ENCODE measurements around the gene STX4. TPM values are rescaled to one million over a fixed set of nuclear protein-coding genes. Genes with fewer than 3 reads are reported as not detected.

The STX4 gene
- total and polyA plus RNA-seq, 4 donors: 11.4 to 22.1 (median 17.4) TPM

DNA sequence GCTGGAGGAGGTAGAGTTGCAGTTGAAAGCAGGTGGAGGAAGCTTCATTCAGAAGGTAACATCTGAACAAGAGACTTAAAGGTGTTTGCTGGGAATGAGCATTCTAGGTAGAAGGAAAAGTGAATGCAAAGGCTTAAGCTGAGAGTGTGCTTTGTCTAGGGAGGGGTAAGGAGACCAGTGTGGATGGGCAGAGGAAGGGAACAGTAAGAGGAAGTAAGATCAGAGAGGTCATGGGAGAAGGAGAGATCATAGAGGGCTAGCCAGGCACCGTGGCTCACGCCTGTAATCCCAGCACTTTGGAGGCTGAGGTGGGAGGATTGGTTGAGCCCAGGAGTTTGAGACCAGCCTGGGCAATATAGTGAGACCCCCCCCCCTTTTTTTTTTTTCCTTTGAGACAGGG is 3.3 kb downstream of the STX4 start:
- no peak for TF ChIP-seq FOXA1 (IDR thresholded peaks at IDR 0.05)
- Histone ChIP-seq H3K27ac (ENCODE audit: low read depth in 1 of 2, low read length in 2 of 2) (no peak overlapping the region), H3K9ac (ENCODE audit: low read depth in 1 of 2, low read length in 2 of 2) (no peak overlapping the region), H3K36me3 (ENCODE audit: control insufficient read depth in 4 of 4, insufficient read depth in 3 of 4, low read depth in 1 of 4, low read length in 3 of 4) (peaks cover 19 to 38% (median 28%) of the 10 kb centered on the region in 4 donors), H3K9me3 (ENCODE audit: control insufficient read depth in 4 of 4, low read length in 3 of 4) (no peaks in the 10 kb centered on the region), H3K4me3 (ENCODE audit: low read depth in 1 of 3, low read length in 3 of 3) (no peak overlapping the region), H3K27me3 (ENCODE audit: control insufficient read depth in 4 of 4, insufficient read depth in 4 of 4, low read length in 3 of 4) (no peaks in the 10 kb centered on the region), H3K4me1 (ENCODE audit: control insufficient read depth in 4 of 4, insufficient read depth in 4 of 4, low read length in 3 of 4) (peaks cover 4 to 13% (median 7%) of the 10 kb centered on the region in 4 donors)
- 75% methylated on average over 2 of the region's 2 CpGs for WGBS
- no peak for DNase-seq (ENCODE audit: low spot score)

DNA sequence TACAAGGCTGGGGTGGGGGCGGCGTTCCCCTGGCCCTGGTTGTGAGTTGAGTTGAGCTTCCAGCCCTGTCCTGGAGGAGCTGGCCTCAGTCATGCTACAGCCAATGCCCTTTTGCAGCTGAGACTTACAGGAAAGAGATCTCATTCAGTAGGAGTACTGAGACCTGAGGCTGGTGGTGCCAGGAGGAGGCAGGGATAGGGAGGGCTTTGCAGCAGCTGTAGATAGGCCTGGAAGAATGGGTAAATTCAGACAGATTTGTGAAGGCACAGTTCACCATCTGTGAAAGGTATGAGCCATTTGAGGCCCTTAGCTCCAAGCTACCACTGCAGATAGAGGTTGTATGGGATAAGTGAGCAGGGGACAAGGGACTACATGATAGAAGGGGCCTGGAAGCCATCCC is 5.6 kb downstream of the STX4 start:
- Histone ChIP-seq H3K9ac (ENCODE audit: low read depth in 1 of 2, low read length in 2 of 2) (no peak overlapping the region), H3K4me1 (ENCODE audit: control insufficient read depth in 4 of 4, insufficient read depth in 4 of 4, low read length in 3 of 4) (peaks cover 4 to 13% (median 6%) of the 10 kb centered on the region in 4 donors), H3K36me3 (ENCODE audit: control insufficient read depth in 4 of 4, insufficient read depth in 3 of 4, low read depth in 1 of 4, low read length in 3 of 4) (peaks cover 22 to 50% (median 33%) of the 10 kb centered on the region in 4 donors), H3K4me3 (ENCODE audit: low read depth in 1 of 3, low read length in 3 of 3) (no peak overlapping the region), H3K27ac (ENCODE audit: low read depth in 1 of 2, low read length in 2 of 2) (no peak overlapping the region), H3K9me3 (ENCODE audit: control insufficient read depth in 4 of 4, low read length in 3 of 4) (no peaks in the 10 kb centered on the region), H3K27me3 (ENCODE audit: control insufficient read depth in 4 of 4, insufficient read depth in 4 of 4, low read length in 3 of 4) (no peaks in the 10 kb centered on the region)
- DNase-seq (ENCODE audit: low spot score): no peak
- TF ChIP-seq RAD21 (IDR thresholded peaks at IDR 0.05) (no peak), EGR1 (IDR thresholded peaks at IDR 0.05; ENCODE audit: low read depth in 2 of 2) (no peak), ATF3 (IDR thresholded peaks at IDR 0.05) (no peak), FOXA1 (IDR thresholded peaks at IDR 0.05) (no peak)
- TF ChIP-seq, protein P1, sequence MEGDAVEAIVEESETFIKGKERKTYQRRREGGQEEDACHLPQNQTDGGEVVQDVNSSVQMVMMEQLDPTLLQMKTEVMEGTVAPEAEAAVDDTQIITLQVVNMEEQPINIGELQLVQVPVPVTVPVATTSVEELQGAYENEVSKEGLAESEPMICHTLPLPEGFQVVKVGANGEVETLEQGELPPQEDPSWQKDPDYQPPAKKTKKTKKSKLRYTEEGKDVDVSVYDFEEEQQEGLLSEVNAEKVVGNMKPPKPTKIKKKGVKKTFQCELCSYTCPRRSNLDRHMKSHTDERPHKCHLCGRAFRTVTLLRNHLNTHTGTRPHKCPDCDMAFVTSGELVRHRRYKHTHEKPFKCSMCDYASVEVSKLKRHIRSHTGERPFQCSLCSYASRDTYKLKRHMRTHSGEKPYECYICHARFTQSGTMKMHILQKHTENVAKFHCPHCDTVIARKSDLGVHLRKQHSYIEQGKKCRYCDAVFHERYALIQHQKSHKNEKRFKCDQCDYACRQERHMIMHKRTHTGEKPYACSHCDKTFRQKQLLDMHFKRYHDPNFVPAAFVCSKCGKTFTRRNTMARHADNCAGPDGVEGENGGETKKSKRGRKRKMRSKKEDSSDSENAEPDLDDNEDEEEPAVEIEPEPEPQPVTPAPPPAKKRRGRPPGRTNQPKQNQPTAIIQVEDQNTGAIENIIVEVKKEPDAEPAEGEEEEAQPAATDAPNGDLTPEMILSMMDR (IDR thresholded peaks at IDR 0.05; ENCODE audit: low read depth, low read length, missing input control): no peak
- 96% methylated on average over 2 of the region's 2 CpGs for WGBS

- H3K27ac ChIP-seq (ENCODE audit: low read depth in 1 of 2, low read length in 2 of 2): no peak overlapping the region
- TF ChIP-seq FOXA1 (IDR thresholded peaks at IDR 0.05) (no peak), RXRA (IDR thresholded peaks at IDR 0.05) (no peak), EGR1 (IDR thresholded peaks at IDR 0.05; ENCODE audit: low read depth in 2 of 2) (no peak), JUND (IDR thresholded peaks at IDR 0.05) (no peak)
- TF ChIP-seq, protein P2, sequence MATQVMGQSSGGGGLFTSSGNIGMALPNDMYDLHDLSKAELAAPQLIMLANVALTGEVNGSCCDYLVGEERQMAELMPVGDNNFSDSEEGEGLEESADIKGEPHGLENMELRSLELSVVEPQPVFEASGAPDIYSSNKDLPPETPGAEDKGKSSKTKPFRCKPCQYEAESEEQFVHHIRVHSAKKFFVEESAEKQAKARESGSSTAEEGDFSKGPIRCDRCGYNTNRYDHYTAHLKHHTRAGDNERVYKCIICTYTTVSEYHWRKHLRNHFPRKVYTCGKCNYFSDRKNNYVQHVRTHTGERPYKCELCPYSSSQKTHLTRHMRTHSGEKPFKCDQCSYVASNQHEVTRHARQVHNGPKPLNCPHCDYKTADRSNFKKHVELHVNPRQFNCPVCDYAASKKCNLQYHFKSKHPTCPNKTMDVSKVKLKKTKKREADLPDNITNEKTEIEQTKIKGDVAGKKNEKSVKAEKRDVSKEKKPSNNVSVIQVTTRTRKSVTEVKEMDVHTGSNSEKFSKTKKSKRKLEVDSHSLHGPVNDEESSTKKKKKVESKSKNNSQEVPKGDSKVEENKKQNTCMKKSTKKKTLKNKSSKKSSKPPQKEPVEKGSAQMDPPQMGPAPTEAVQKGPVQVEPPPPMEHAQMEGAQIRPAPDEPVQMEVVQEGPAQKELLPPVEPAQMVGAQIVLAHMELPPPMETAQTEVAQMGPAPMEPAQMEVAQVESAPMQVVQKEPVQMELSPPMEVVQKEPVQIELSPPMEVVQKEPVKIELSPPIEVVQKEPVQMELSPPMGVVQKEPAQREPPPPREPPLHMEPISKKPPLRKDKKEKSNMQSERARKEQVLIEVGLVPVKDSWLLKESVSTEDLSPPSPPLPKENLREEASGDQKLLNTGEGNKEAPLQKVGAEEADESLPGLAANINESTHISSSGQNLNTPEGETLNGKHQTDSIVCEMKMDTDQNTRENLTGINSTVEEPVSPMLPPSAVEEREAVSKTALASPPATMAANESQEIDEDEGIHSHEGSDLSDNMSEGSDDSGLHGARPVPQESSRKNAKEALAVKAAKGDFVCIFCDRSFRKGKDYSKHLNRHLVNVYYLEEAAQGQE (IDR thresholded peaks at IDR 0.05): no peak
- no peak overlapping the region for H3K4me3 ChIP-seq (ENCODE audit: low read depth in 1 of 3, low read length in 3 of 3)
- 93% methylated on average over 10 of the region's 10 CpGs for WGBS
- no peaks in the 10 kb centered on the region for H3K9me3 ChIP-seq (ENCODE audit: control insufficient read depth in 4 of 4, low read length in 3 of 4)
- DNase-seq (ENCODE audit: low spot score): no peak
- H3K36me3 ChIP-seq (ENCODE audit: control insufficient read depth in 4 of 4, insufficient read depth in 3 of 4, low read depth in 1 of 4, low read length in 3 of 4): peaks cover 20 to 44% (median 26%) of the 10 kb centered on the region in 4 donors
- H3K27me3 ChIP-seq (ENCODE audit: control insufficient read depth in 4 of 4, insufficient read depth in 4 of 4, low read length in 3 of 4): no peaks in the 10 kb centered on the region
- peaks cover 0 to 6% (median 0%) of the 10 kb centered on the region in 4 donors for H3K4me1 ChIP-seq (ENCODE audit: control insufficient read depth in 4 of 4, insufficient read depth in 4 of 4, low read length in 3 of 4)
- H3K9ac ChIP-seq (ENCODE audit: low read depth in 1 of 2, low read length in 2 of 2): no peak overlapping the region
Measured at GRCh38 chr16:31042866-31043265, 9.5 kb downstream of the STX4 start.

All from liver (tissue), 9 donors.